ENCODE measurements around the gene LPP.
A peak's percentile ranks its signal among the peaks of the same experiment; 100 is the strongest.

The LPP gene

GRCh38 chr3:188553569-188553968 lies 399.6 kb downstream of the LPP start:
- DNase-seq (ENCODE audit: low read depth in 2 of 2): peak in 1 of 2 donors; percentile 4

- no peak for DNase-seq (ENCODE audit: low read depth in 2 of 2)
These were observed 400.4 kb downstream of the LPP start for GRCh38 chr3:188554404-188554803.

GRCh38 chr3:188557235-188557634 lies 403.3 kb downstream of the LPP start:
- no peak for DNase-seq (ENCODE audit: low read depth in 2 of 2)

- DNase-seq (ENCODE audit: low read depth in 2 of 2): no peak
These were observed 404.6 kb downstream of the LPP start for GRCh38 chr3:188558343-188559071.

- no peak for DNase-seq (ENCODE audit: low read depth in 2 of 2)
These were observed 405.1 kb downstream of the LPP start for GRCh38 chr3:188559072-188559429.

GRCh38 chr3:188559856-188560255 lies 405.9 kb downstream of the LPP start:
- no peak for DNase-seq (ENCODE audit: low read depth in 2 of 2)

- no peak for DNase-seq (ENCODE audit: low read depth in 2 of 2)
These were observed 408.2 kb downstream of the LPP start for GRCh38 chr3:188562144-188562543.

GRCh38 chr3:188567478-188568195 lies 413.7 kb downstream of the LPP start:
- no peak for DNase-seq (ENCODE audit: low read depth in 2 of 2)

- DNase-seq (ENCODE audit: low read depth in 2 of 2): no peak
These were observed 414.8 kb downstream of the LPP start for GRCh38 chr3:188568736-188569135.

GRCh38 chr3:188571531-188572095 lies 417.7 kb downstream of the LPP start:
- DNase-seq (ENCODE audit: low read depth in 2 of 2): no peak

GRCh38 chr3:188573291-188573940 lies 419.5 kb downstream of the LPP start:
- DNase-seq (ENCODE audit: low read depth in 2 of 2): no peak

GRCh38 chr3:188573956-188574355 lies 420.0 kb downstream of the LPP start:
- DNase-seq (ENCODE audit: low read depth in 2 of 2): no peak

GRCh38 chr3:188574885-188575284 lies 420.9 kb downstream of the LPP start:
- DNase-seq (ENCODE audit: low read depth in 2 of 2): no peak

- no peak for DNase-seq (ENCODE audit: low read depth in 2 of 2)
These were observed 421.5 kb downstream of the LPP start for GRCh38 chr3:188575501-188575900.

- no peak for DNase-seq (ENCODE audit: low read depth in 2 of 2)
These were observed 423.6 kb downstream of the LPP start for GRCh38 chr3:188577539-188577938.

GRCh38 chr3:188578576-188579363 lies 424.8 kb downstream of the LPP start:
- no peak for DNase-seq (ENCODE audit: low read depth in 2 of 2)

- no peak for DNase-seq (ENCODE audit: low read depth in 2 of 2)
These were observed 426.3 kb downstream of the LPP start for GRCh38 chr3:188580223-188580622.

- no peak for DNase-seq (ENCODE audit: low read depth in 2 of 2)
These were observed 426.7 kb downstream of the LPP start for GRCh38 chr3:188580659-188581058.

- DNase-seq (ENCODE audit: low read depth in 2 of 2): no peak
These were observed 427.4 kb downstream of the LPP start for GRCh38 chr3:188581365-188581764.

GRCh38 chr3:188581792-188582191 lies 427.8 kb downstream of the LPP start:
- no peak for DNase-seq (ENCODE audit: low read depth in 2 of 2)

- peak; percentile 9 to 26 for DNase-seq (ENCODE audit: low read depth in 2 of 2)
These were observed 429.6 kb downstream of the LPP start for GRCh38 chr3:188583341-188584161.
